Ascending aorta (tissue), 2 donors: ENCODE data around the gene XRN1. TPM values are rescaled to one million over a fixed set of nuclear protein-coding genes. Genes with fewer than 3 reads are reported as not detected.

ENCODE experiments used
- DNase-seq, 2 donors: peaks; one replicate each; pipeline ENCODE4 v3.0.0-alpha.2; 2019; ENCODE audit warnings: low spot score in 2 of 2
- H3K27ac ChIP-seq, 2 donors: fragments of 200-600 bp; sonication (generic); one replicate each; pipeline ENCODE4 v1.5.1; 2016 to 2017; ENCODE audit warnings: mild to moderate bottlenecking in 1 of 2
- H3K27me3 ChIP-seq: fragments of 200-600 bp; sonication (generic); one replicate; pipeline ENCODE4 v1.5.1; 2017
- H3K36me3 ChIP-seq, 2 donors: fragments of 200-600 bp; sonication (generic); one replicate each; pipeline ENCODE4 v1.5.1; 2016
- H3K4me1 ChIP-seq, 2 donors: fragments of 200-600 bp; sonication (generic); one replicate each; pipeline ENCODE4 v1.5.1; 2016 to 2017; ENCODE audit warnings: mild to moderate bottlenecking in 1 of 2
- H3K4me3 ChIP-seq, 2 donors: fragments of 200-600 bp; sonication (generic); one replicate each; pipeline ENCODE4 v1.5.1; 2016 to 2017; ENCODE audit warnings: mild to moderate bottlenecking in 1 of 2
- H3K9me3 ChIP-seq, 2 donors: fragments of 200-600 bp; sonication (generic); one replicate each; pipeline ENCODE4 v1.5.1; 2016
- intact Hi-C: fragments of 100-400 bp; cut with DNase I; formaldehyde crosslinking; loops from one replicate; pipeline ENCODE4 v1.15.1; 2023
- total RNA-seq: library from RNA; depleted of rRNA; stranded (reverse); fragments of >200 nt; gene quantifications from one replicate; pipeline ENCODE4 v1.1.0, GENCODE V29; 2016
- TF ChIP-seq, protein P1 (sequence below), 3 experiments: fragments of 200-600 bp in 2 of 3; fragments of 450-650 bp in 1 of 3; sonication (generic) in 2 of 3; IDR thresholded peaks; one replicate each; pipeline ENCODE4 v1.5.1; 2016 to 2019; ENCODE audit warnings: antibody characterized with exemption in 3 of 3, mild to moderate bottlenecking in 1 of 3, moderate library complexity in 1 of 3

The XRN1 gene
- total RNA-seq, 1 donor from 2014 or later: 10.1 TPM

DNA sequence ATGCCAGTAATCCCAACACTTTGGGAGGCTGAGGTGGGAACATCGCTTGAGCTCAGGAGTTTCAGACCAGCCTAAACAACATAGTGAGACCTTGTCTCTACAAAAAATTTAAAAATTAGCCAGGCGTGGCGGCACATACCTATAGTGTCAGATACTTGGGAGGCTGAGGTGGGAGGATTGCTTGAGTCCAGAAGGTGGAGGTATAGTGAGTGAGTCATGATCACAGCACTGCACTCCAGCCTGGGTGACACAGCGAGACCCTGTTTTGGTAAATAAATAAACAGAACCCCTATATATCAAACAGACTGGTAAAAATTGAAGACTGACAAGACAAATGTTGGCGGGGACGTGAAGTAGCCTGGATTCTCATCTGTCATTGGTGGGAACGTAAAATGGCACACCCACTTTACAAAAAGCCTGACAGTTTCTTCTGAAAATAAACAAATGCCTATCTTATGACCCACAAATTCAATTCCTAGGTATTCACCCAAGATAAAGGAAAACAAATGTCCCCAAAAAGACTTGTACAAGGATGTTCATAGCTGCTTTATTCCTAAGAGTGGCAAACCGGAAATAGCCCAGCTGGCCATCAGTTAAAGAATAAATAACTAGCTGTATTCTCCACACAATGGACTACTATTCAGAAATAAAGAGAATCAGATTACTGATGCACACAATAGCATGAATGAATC lies 175.5 kb downstream of the XRN1 start:
- Histone ChIP-seq H3K9me3 (no peaks in the 10 kb centered on the region), H3K27me3 (no peaks in the 10 kb centered on the region), H3K27ac (no peak overlapping the region), H3K4me1 (peaks cover 5 to 16% of the 10 kb centered on the region in 2 donors), H3K4me3 (no peak overlapping the region), H3K36me3 (no peaks in the 10 kb centered on the region)
- DNase-seq: no peak
- intact Hi-C loops: no loop called here
- TF ChIP-seq, protein P1, sequence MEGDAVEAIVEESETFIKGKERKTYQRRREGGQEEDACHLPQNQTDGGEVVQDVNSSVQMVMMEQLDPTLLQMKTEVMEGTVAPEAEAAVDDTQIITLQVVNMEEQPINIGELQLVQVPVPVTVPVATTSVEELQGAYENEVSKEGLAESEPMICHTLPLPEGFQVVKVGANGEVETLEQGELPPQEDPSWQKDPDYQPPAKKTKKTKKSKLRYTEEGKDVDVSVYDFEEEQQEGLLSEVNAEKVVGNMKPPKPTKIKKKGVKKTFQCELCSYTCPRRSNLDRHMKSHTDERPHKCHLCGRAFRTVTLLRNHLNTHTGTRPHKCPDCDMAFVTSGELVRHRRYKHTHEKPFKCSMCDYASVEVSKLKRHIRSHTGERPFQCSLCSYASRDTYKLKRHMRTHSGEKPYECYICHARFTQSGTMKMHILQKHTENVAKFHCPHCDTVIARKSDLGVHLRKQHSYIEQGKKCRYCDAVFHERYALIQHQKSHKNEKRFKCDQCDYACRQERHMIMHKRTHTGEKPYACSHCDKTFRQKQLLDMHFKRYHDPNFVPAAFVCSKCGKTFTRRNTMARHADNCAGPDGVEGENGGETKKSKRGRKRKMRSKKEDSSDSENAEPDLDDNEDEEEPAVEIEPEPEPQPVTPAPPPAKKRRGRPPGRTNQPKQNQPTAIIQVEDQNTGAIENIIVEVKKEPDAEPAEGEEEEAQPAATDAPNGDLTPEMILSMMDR (IDR thresholded peaks at IDR 0.05): no peak

DNA sequence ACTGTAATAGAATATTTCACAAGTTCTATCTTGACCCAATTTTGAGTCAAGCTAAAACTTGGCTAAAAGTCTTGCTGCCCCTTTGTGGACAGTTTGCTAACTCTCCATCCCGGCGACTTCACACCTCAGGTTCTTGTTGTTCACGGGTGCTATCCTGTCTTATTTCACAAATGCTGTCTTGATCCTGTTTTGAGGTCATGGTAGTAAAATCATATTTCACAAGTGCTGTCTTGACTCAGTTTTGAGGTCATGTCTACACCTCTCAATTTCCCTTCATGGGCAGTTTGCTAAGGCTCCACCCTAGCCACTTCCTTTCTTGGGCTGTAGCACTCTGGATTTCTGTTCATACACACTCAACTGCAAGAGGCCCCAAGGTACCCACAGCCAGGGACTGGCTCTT lies 177.4 kb downstream of the XRN1 start:
- H3K27ac ChIP-seq: no peak overlapping the region
- H3K27me3 ChIP-seq: no peaks in the 10 kb centered on the region
- intact Hi-C loops: no loop called here
- H3K9me3 ChIP-seq: no peaks in the 10 kb centered on the region
- H3K36me3 ChIP-seq: no peaks in the 10 kb centered on the region
- TF ChIP-seq, protein P1 (IDR thresholded peaks at IDR 0.05): no peak
- no peak for DNase-seq
- peaks cover 0 to 4% of the 10 kb centered on the region in 2 donors for H3K4me1 ChIP-seq
- H3K4me3 ChIP-seq: no peak overlapping the region

DNA sequence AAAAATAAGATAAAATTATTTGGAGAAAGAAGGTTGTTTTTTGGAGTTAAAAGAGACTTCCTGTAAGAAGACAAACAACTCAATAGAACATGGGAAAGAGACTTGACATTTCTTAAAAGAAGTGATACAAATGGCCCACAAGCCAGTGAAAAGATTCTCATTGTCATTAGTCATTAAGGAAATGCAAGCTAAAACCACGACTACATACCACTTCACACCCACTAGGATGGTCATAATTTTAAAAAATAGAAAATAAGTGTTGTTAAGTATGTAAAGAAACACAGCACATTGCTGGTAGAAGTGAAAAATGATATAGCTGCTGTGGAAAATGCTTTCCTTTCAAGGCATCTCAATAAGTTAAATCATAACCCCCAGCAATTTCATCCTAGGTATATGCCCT lies 178.1 kb downstream of the XRN1 start:
- no peak overlapping the region for H3K4me3 ChIP-seq
- no peak for DNase-seq
- H3K4me1 ChIP-seq: no peaks in the 10 kb centered on the region
- TF ChIP-seq, protein P1 (IDR thresholded peaks at IDR 0.05): no peak
- no peaks in the 10 kb centered on the region for H3K27me3 ChIP-seq
- intact Hi-C loops: no loop called here
- H3K9me3 ChIP-seq: no peaks in the 10 kb centered on the region
- H3K27ac ChIP-seq: no peak overlapping the region
- no peaks in the 10 kb centered on the region for H3K36me3 ChIP-seq

DNA sequence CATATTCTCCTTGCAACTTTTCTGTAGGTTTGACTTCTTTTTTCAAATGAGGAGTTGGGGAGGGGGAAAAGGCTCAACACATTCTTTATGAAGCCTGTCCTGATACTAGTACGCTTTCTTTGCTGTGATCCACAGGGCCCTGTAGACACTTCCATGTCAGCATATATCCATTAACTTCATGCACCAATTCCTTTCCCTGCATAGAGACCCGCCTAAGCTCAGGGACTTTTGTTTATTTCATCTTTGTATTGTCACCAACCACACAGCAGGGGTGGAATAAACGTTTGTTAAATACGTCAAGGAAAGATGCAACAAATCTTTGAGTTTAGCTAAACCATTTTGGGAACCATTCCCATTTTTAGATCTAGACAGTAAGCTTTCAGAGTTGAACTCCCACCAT lies 179.4 kb downstream of the XRN1 start:
- H3K27ac ChIP-seq: no peak overlapping the region
- H3K36me3 ChIP-seq: no peaks in the 10 kb centered on the region
- DNase-seq: no peak
- H3K9me3 ChIP-seq: no peaks in the 10 kb centered on the region
- TF ChIP-seq, protein P1 (IDR thresholded peaks at IDR 0.05): no peak
- no peaks in the 10 kb centered on the region for H3K27me3 ChIP-seq
- intact Hi-C loops: no loop called here
- no peaks in the 10 kb centered on the region for H3K4me1 ChIP-seq
- no peak overlapping the region for H3K4me3 ChIP-seq

DNA sequence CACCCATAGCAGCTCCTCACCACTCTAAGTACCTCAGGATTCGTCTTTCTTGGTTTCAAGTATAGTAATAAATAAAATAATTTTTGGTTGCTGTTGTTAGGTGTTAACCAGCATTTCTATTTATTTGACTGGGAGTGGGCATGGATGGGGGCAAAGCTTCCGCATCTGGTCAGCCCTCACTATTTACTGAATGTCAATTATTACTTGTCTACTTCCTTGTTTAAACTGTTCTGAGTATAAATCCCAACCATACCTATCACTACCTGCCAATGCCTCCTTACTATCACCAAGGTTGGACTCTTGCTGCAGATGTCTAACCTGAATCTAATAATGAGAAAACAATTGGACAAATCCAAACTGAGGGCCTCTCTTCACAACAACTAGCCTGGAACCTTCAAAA lies 180.6 kb downstream of the XRN1 start:
- intact Hi-C loops: no loop called here
- DNase-seq: no peak

More for the DNA sequence above, 180.6 kb downstream of the XRN1 start:
- Histone ChIP-seq H3K36me3 (no peaks in the 10 kb centered on the region), H3K27ac (no peak overlapping the region), H3K4me3 (no peak overlapping the region), H3K4me1 (no peaks in the 10 kb centered on the region), H3K9me3 (no peaks in the 10 kb centered on the region), H3K27me3 (no peaks in the 10 kb centered on the region)
- TF ChIP-seq, protein P1 (IDR thresholded peaks at IDR 0.05): no peak
